MM.1S (cell line): ENCODE results near the gene WDR64.
"Not testable (repeated sequence)": the region's sequence is repeated elsewhere in the genome, so short reads cannot be mapped to it uniquely, and the experiment has no call there.

Source experiments
- DNase-seq: peaks from one replicate; pipeline ENCODE4 v3.0.0-alpha.2; 2015
- H2AFZ ChIP-seq: fragments of 300-600 bp; sonication (generic); 2 replicates; pipeline ENCODE4 v1.6.0; 2016; ENCODE audit warnings: antibody characterized with exemption, low read length
- H3F3A ChIP-seq: fragments of 300-600 bp; sonication (generic); 2 replicates; pipeline ENCODE4 v1.6.1; 2016; ENCODE audit warnings: mild to moderate bottlenecking, antibody characterized with exemption, low read length, moderate library complexity, mixed read lengths; ENCODE audit not compliant: insufficient read depth
- H3K27ac ChIP-seq: fragments of 300-600 bp; sonication (generic); 2 replicates; pipeline ENCODE4 v1.5.1; 2016; ENCODE audit warnings: mild to moderate bottlenecking, low read length
- H3K27me3 ChIP-seq: fragments of 300-600 bp; sonication (generic); replicated peaks from 2 replicates; pipeline ENCODE4 v1.6.0; 2016; ENCODE audit warnings: low read length; ENCODE audit not compliant: insufficient read depth
- H3K36me3 ChIP-seq: fragments of 300-600 bp; sonication (generic); replicated peaks from 2 replicates; pipeline ENCODE4 v1.6.1; 2016; ENCODE audit warnings: mild to moderate bottlenecking, low read length, mixed read lengths; ENCODE audit not compliant: insufficient read depth
- H3K4me1 ChIP-seq: fragments of 300-600 bp; sonication (generic); 2 replicates; pipeline ENCODE4 v1.6.1; 2016; ENCODE audit warnings: low read length, mixed read lengths
- H3K4me2 ChIP-seq: fragments of 300-600 bp; sonication (generic); 2 replicates; pipeline ENCODE4 v1.6.0; 2016; ENCODE audit warnings: low read depth, low read length
- H3K4me3 ChIP-seq: fragments of 300-600 bp; sonication (generic); 2 replicates; pipeline ENCODE4 v1.5.1; 2016; ENCODE audit warnings: low read length, mixed read lengths
- H3K79me2 ChIP-seq: fragments of 300-600 bp; sonication (generic); 2 replicates; pipeline ENCODE4 v1.6.1; 2016; ENCODE audit warnings: mixed run types, low read length, mixed read lengths
- H3K9ac ChIP-seq: fragments of 300-600 bp; sonication (generic); 2 replicates; pipeline ENCODE4 v1.6.1; 2016; ENCODE audit warnings: low read length, mixed read lengths
- H3K9me2 ChIP-seq: fragments of 300-600 bp; sonication (generic); replicated peaks from 2 replicates; pipeline ENCODE4 v1.6.1; 2016; ENCODE audit warnings: mild to moderate bottlenecking, low read length, mixed read lengths; ENCODE audit not compliant: insufficient read depth
- H3K9me3 ChIP-seq: fragments of 300-600 bp; sonication (generic); replicated peaks from 2 replicates; pipeline ENCODE4 v1.6.1; 2016; ENCODE audit warnings: mild to moderate bottlenecking, low read length, mixed read lengths; ENCODE audit not compliant: insufficient read depth
- H4K20me1 ChIP-seq: fragments of 300-600 bp; sonication (generic); 2 replicates; pipeline ENCODE4 v1.6.1; 2016; ENCODE audit warnings: mild to moderate bottlenecking, low read length, moderate library complexity, mixed read lengths; ENCODE audit not compliant: insufficient read depth
- CTCF ChIP-seq: fragments of 300-600 bp; sonication (generic); IDR thresholded peaks from 2 replicates; pipeline ENCODE4 v1.5.1; 2016; ENCODE audit warnings: antibody characterized with exemption, low read length, mixed read lengths
- EZH2 ChIP-seq: fragments of 300-600 bp; sonication (generic); optimal IDR thresholded peaks from 2 replicates; pipeline ENCODE3; 2017; ENCODE audit warnings: low read depth, mild to moderate bottlenecking, antibody characterized with exemption, low read length, mixed read lengths
- EZH2phosphoT487 ChIP-seq: fragments of 300-600 bp; sonication (generic); IDR thresholded peaks from 2 replicates; pipeline ENCODE4 v1.6.1; 2018; ENCODE audit warnings: antibody characterized with exemption, low read length

WDR64 gene

DNA sequence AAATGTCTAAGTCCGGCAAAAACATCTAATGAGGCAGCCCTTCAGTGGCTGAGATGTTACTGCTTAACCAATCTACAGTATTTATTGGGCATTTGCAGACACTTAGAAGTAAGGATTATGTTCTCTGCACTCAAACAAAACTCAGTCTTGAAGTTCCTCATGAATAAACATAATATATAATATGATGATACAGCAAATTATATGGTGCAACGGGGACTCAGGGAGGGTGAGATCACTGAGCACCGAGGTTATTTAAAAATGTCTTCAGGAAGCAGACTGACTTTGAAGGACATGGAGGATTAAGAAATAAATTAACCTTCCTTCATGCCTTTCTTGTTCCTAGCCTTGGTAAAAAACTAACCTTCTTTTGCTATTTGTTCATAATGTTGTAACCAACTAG lies 27.9 kb downstream of the WDR64 start:
- no peaks in the 10 kb centered on the region for H4K20me1 ChIP-seq
- H2AFZ ChIP-seq: no peak overlapping the region
- peaks cover 14% of the 10 kb centered on the region for H3F3A ChIP-seq
- H3K27me3 ChIP-seq: no peaks in the 10 kb centered on the region
- no peak overlapping the region for H3K9ac ChIP-seq
- H3K4me1 ChIP-seq: peaks cover 37% of the 10 kb centered on the region
- H3K4me2 ChIP-seq: no peak overlapping the region
- no peak overlapping the region for H3K4me3 ChIP-seq
- no peak overlapping the region for H3K27ac ChIP-seq
- no peaks in the 10 kb centered on the region for H3K36me3 ChIP-seq
- DNase-seq: no peak
- TF ChIP-seq CTCF (no peak), EZH2phosphoT487 (no peak), EZH2 (no peak)
- H3K9me2 ChIP-seq: no peaks in the 10 kb centered on the region
- no peaks in the 10 kb centered on the region for H3K9me3 ChIP-seq
- H3K79me2 ChIP-seq: no peaks in the 10 kb centered on the region

- H4K20me1 ChIP-seq, H3K4me2 ChIP-seq, H2AFZ ChIP-seq, H3K27me3 ChIP-seq, H3K79me2 ChIP-seq, H3K27ac ChIP-seq, H3K9me2 ChIP-seq, H3K4me3 ChIP-seq, H3K9me3 ChIP-seq, H3K36me3 ChIP-seq, DNase-seq, H3K9ac ChIP-seq: not testable (repeated sequence)
- peaks cover 14% of the 10 kb centered on the region for H3F3A ChIP-seq
- H3K4me1 ChIP-seq: peaks cover 22% of the 10 kb centered on the region
Measured at GRCh38 chr1:241681861-241682448, 29.9 kb downstream of the WDR64 start.

- peaks cover 6% of the 10 kb centered on the region for H3F3A ChIP-seq
- peaks cover 16% of the 10 kb centered on the region for H3K4me1 ChIP-seq
- no peak overlapping the region for H3K4me3 ChIP-seq
- H3K27ac ChIP-seq: no peak overlapping the region
- no peaks in the 10 kb centered on the region for H3K9me2 ChIP-seq
- H3K4me2 ChIP-seq: no peak overlapping the region
- DNase-seq: no peak
- TF ChIP-seq CTCF (no peak), EZH2 (no peak), EZH2phosphoT487 (no peak)
- no peaks in the 10 kb centered on the region for H3K27me3 ChIP-seq
- H4K20me1 ChIP-seq: no peaks in the 10 kb centered on the region
- H3K9me3 ChIP-seq: no peaks in the 10 kb centered on the region
- no peak overlapping the region for H3K9ac ChIP-seq
- no peaks in the 10 kb centered on the region for H3K36me3 ChIP-seq
- H2AFZ ChIP-seq: no peak overlapping the region
- H3K79me2 ChIP-seq: no peaks in the 10 kb centered on the region
Measured at GRCh38 chr1:241682921-241683320, 30.8 kb downstream of the WDR64 start.

GRCh38 chr1:241684108-241684507 lies 32.0 kb downstream of the WDR64 start:
- no peaks in the 10 kb centered on the region for H3K9me3 ChIP-seq
- no peak overlapping the region for H3K4me3 ChIP-seq
- no peak overlapping the region for H3K27ac ChIP-seq
- TF ChIP-seq EZH2: no peak
- no peak for TF ChIP-seq CTCF
- no peak for TF ChIP-seq EZH2phosphoT487
- no peaks in the 10 kb centered on the region for H3F3A ChIP-seq
- peaks cover 4% of the 10 kb centered on the region for H3K4me1 ChIP-seq
- H4K20me1 ChIP-seq: no peaks in the 10 kb centered on the region
- DNase-seq: no peak
- H3K4me2 ChIP-seq: no peak overlapping the region
- H3K9me2 ChIP-seq: no peaks in the 10 kb centered on the region
- H3K27me3 ChIP-seq: no peaks in the 10 kb centered on the region
- no peak overlapping the region for H3K9ac ChIP-seq
- H2AFZ ChIP-seq: no peak overlapping the region
- no peaks in the 10 kb centered on the region for H3K79me2 ChIP-seq
- H3K36me3 ChIP-seq: no peaks in the 10 kb centered on the region
